HG02870 (cell line): ENCODE results near the gene ARL5B.

Source experiments
- ATAC-seq: cut with Tn5 transposase; IDR thresholded peaks from one replicate; pipeline ENCODE4 v1.9.1; 2021; ENCODE audit warnings: mild to moderate bottlenecking, moderate library complexity; ENCODE audit not compliant: unreplicated experiment

The ARL5B gene

DNA sequence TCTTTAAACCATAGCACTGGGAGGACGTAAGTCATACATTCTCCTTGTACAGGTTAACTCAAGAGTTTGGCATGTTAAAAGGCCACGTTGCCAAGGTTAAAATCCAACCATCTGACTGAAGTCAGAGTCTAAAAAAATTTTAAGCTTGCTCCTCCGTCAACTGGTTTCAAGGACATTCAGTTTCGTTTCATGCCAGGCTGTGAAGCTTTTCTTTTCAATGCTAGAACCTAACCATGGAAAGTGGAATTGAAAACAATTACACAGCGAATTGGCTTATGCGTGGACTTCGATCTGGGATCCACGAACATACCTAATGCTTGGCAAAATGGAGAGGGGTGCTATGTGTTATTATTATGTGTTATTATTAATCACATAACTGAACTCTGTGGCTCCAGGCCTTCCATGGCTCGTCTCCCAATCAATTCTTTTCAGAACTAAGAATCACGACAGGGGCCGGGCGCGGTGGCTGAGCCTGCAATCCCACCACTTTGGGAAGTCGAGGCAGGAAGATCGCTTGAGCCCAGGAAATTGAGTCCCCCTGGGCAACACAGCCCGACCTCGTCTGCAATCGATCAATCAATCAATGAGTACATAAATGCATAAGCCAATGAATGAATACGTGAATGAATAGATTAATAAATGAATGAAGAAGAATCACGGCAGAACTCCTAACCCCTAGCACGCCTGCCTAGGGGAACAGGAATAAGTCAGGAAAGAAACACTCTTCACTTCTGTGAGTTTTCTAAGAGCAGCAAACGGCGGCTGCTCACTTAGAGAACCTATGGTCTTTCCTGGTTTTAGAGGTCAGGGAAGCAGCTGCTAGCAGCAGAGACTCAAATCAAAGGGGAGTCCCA lies 733 bp upstream of the ARL5B start:
- no peak for ATAC-seq

DNA sequence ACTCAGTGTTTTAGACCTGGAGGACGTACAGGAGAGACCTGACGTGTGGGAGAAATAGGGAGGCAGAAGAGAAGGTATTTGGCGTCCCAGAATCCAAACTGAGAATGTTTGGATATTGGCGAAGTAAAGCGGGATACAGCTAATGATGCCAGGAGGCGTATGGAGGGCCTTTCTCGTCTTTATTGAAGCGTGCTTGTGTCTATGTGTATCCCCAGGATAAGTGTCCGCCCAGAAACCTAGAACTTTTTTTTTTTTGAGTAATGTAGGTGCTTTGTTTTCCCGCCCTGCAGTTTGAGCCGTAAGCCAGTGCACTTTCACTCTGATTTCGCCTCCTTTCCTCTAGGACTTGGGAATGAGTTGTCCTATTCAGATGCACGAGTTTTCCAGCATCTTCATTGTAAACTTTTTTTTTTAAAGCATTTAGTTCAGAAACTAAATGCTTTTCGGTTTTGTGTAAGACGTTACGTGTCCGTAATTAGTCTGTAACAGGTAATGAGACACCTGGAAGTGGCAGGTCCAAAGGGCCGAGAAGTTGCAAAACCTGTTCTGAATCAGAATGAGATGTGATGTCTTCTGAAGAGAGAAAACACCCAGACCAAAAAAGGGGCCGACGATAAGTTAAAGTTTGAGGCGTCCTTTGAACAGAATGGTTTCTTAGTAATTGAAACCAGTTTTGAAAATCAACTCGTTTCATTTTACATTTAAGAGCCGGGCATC lies 746 bp downstream of the ARL5B start:
- ATAC-seq, result peak; percentile 25

DNA sequence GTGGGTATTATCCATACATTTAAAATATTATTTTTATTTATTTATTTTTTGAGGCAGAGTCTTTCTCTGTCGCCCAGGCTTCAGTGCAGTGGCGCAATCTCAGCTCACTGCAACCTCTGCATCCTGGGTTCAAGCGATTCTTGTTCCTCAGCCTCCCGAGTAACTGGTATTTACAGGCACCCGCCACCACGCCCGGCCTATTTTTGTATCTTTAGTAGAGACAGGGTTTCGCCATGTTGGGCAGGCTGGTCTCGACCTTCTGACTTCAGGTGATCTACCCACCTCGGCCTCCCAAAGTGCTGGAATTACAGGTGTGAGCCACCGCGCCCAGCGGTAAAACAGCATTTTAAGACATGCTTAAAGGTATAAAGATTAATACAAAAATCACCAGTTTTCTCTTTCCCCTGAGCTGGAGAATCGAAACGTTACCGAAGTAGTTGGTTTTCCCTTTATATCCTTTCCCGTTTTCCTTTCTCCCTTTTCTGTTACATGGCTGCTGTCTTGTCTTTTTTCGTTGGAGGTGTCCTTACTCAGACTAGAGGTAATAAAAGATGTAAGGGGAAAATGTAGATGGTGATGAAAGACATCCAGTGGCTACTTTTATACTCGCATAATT lies 1.7 kb downstream of the ARL5B start:
- ATAC-seq, result no peak

DNA sequence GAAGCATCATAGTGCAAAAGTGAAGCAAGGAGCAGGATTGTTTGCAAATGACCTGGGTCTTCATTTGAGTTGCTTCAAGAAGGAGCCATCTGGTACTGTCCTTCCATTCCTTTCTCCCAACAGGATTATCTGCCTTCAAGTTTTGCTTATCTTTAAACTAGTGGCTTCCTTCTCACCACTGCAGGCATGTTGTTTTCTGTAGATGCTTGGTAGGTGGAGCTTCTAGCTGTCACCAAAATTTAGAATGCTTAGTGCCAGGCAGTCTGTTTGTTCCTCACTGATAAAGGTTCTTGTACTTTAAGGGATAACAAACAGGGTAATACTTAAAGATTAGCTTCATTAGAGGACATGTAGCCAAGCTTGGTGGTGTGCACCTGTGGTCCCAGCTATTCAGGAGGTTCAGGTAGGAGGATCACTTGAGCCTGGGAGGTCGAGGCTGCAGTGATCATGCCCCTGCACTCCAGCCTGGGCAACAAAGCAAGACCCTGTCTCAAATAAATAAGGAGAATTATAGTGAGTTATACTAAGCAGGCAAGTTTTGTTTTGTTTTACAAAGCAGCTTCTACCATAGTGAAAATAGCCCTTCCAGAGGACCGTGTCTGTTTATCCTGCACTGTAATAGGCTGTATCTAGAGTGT lies 5.7 kb downstream of the ARL5B start:
- no peak for ATAC-seq

DNA sequence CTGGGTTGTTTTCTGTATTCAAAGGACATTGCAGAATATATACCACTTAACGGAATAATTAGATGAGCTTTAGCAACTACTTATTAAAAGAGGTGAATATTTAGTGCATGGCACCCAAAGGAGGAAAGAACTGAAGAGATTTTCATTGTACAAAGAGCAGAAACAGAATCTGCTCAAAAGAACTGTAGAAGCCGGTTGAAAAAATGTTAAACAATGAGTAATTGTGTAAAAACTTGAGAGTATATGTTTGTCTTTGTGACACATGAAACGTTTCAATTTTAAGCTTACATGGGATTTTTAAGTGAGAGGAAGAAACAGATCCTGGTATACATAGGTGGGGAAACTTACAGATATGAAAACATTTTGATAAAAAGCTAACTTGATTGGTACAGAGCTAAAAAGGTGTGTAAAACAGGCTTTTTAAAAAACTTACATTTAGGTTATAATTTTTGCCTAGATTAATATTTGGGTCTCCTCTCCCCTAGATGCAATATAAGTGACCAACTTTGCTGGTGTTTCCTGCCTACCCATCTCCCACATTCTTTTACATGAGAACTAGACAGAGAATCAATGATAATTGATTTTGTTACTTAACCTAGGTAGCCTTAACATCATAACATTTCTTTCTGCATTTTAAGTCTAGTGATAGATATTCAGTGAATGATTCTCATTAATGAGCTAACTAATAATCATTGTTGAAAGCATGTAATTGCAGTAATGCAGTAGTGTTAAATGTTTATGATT lies 6.8 kb downstream of the ARL5B start:
- ATAC-seq, result no peak

DNA sequence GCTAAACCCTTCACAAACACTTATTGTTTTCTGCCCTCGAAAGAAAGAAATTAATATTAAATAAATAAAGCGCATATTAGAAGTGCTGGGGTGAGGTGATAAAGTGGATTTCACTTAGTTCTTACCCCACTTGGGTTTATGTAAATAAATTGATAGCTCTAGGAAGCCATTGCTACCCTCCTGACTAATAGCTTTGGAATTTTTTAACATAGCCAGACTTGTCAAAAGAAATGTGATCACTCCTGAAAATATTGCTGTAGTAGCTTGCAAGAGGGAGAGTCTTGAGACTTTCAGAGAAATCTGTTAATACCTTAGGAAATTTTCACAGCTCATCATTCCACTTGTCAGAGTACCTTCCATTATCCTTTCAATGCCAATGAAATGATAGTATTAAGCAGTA lies 7.6 kb downstream of the ARL5B start:
- ATAC-seq, result no peak

DNA sequence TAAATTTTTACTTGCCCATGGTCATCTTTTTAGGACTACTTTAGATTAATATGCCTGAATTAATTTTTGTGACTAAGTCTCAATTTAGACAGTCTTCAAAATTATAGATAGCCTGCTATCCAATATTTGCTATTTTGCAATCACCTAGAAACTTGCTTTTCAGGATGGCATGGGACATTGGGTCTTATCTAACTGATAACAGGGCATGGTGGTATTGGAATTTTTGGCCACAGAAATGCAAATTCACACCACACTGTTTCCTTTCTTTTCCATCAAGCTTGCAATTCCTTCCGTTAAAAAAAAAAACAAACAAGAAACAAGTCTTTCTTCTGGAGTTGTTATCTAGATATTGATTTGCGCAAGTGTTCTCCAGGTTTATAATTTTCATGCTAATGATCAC lies 8.8 kb downstream of the ARL5B start:
- ATAC-seq, result no peak

DNA sequence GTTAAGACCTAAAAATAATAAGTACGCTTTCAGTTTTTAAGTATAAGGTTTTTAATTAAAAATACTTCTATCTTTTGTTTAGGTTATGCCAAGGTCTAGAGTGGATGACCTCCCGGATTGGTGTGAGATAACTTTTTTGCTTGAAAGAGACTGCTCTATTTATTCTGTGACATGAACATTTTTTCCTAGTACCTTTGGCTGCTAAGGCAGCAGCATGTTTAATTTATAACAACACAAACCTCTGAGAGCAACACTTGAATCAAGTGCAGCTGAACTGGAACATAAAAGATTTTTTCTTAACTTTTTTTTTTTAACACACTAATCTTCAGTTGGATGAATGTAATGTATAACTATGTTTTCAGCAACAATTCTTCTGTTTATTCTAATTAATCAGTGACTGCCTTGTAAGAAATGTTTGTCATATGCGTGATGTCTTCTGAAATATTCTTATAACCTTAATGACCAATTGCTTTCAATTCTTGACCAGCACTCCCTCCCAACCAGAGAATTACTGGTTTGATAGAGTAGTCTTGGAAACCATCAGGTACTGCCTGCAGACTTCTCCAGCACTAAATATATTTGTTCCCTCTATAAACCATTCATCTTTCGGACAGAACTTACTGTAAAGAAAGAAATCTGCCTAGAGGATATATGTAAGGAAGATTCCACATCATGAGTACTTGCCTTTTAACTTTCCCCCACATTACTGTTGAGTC lies 16.0 kb downstream of the ARL5B start:
- no peak for ATAC-seq

DNA sequence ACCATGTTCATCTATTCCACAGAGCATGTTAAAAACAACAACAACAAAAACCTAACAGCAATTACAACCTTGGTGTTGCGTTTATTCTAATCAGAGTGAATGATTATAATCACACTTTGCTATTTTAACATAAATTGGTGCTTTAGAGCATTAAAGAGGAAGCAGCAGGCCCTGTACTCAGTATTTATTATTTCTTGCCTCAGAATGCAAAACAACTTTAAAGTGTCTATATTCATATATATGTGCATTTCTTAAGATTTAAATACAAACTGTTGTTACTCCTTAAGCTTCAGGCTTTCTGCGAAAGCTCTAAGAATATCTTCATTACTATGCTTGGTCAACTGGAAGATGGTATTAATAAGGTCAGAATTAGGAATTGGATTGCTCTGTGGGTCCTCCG lies 21.5 kb downstream of the ARL5B start:
- no peak for ATAC-seq

DNA sequence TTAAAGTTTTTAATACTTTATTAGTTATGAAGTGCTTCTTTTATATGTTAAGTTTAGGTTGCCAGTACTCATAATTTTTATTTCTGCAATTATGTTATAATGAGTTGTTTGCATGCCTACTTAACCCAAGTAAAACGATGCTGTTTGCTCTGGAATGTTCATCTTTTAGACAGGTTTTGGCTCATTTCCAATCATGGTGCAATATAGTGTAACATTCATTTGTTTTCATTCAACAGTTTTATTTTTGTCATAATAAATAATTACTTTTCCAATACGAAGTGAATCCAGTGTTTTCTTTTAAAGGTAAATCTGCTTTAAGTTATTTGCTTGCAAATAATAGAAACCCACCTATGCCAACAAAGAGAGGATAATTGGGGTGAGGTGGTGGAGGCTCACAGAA lies 22.1 kb downstream of the ARL5B start:
- no peak for ATAC-seq

DNA sequence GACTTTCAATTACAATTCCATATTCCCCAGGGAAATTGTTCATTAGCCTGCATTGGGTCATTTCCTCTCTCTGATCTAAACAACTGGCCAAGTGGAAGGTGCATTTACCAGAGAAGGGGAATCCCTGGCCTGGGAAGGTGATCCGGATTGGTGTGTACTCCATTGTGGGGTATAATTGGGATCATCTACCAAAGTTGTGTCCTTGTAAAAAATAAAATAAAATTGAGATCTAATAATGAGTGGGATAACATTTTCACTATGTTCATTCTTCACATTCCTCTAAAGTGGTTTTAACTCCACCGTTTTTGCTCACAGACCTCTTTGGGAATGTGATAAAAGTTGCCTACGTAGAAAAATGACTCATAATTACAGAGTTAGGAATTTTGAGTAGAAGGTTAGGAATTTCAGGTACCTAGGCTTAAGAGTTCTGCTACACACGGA lies 22.8 kb downstream of the ARL5B start:
- no peak for ATAC-seq

DNA sequence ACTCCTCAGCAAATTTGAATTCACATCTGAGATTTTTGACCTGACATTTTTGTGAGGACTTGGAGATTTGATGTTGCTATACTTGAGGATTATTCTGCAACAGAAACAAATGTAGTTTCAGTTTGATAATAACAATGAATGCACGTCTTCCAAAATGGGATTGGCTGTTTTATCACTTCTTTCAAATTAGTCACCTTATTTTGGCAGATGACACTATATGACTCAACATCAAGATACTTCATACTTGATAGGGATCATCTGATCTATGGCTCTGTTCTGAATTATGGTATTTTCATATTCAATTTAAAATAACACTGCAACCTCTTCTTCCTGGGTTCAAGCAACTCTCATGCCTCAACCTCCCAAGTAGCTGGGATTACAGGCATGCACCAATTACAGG lies 24.2 kb downstream of the ARL5B start:
- no peak for ATAC-seq

DNA sequence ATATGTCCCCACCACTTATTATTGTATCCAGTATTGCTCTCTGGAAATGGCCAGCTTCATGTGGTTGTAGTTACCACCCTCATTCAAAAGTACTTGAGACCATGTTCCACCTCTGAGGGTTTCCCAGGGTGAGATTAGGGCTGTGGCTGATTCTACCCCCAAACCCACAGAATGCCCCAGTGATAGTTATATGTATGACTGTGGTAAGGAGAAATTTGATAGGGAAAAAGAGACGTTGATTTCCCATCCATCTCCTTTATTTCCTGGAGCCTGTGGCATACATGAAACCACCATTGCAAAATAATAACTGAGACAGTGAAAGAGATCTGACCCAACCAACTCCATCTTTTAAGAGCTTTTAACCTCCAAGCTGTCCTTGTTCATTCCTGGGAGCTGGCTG lies 25.2 kb downstream of the ARL5B start:
- ATAC-seq, result no peak

DNA sequence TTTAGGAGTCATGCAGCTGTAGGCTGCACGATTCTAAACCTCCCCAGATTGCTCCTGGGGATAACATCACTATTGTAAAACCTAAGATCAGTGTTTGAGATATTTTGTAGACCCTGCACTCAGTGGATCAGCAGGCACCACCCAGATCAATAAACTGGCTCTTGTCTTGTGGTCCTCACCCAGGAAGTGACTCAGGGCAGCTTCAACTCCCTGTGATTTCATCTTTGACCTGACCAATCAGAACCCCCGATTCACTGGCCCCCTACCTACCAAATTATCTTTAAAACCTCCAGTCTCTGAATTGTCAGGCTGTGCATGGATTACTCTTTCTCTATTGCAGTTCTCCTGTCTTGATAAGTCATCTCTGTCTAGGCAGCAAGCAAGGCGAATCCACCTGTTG lies 25.7 kb downstream of the ARL5B start:
- no peak for ATAC-seq

DNA sequence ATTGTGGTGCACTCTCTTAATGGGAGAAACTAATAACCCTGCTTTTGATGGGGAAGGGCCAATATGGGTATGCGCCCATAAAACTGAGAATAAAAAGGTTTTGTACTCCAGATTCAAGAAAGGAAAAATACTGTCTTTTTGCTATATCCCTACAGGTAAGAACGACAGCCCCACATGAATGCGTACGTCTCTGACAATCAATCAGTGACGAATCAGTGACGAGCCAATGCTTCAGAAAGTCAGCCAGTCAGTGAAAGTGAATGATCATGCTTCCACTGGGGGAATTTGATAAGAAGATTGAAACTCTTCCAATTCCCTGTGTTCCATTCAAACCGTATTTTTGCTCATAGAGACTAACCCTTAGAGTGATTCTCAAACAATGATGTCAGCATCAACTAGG lies 26.3 kb downstream of the ARL5B start:
- no peak for ATAC-seq

DNA sequence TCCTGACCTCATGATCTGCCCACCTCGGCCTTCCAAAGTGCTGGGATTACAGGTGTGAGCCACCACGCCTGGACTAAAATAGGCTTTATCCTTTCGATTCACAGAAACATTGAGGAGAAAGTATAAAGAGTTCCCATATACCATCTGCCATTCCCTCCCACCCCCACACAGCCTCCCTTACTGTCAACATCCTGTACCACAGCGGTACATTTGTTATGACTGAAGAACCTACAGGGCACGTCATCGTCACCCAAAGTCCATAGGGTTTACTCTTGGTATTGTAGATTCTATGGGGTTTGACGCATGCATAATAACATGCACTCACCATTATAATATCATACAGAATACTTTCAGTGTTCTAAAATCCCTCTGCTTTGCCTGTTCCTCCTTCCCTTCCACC lies 28.0 kb downstream of the ARL5B start:
- ATAC-seq, result no peak

DNA sequence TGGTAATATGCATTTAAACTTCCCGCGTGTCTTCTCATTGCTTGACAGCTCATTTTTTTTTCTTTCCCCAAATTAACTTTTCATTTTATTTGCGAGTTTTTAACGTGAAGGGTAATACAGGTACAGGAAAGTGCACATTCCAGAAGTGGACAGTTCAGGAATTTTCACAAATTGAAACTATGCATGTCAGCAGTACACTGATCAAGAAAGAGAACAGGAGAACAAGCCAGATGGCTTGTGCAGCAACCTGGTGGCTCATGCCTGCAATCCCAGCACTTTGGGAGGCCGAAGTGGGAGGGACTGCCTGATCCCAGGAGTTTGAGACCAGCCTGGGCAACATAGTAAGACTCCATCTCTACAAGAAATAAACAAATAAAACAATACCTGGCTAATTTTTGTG lies 28.5 kb downstream of the ARL5B start:
- no peak for ATAC-seq

DNA sequence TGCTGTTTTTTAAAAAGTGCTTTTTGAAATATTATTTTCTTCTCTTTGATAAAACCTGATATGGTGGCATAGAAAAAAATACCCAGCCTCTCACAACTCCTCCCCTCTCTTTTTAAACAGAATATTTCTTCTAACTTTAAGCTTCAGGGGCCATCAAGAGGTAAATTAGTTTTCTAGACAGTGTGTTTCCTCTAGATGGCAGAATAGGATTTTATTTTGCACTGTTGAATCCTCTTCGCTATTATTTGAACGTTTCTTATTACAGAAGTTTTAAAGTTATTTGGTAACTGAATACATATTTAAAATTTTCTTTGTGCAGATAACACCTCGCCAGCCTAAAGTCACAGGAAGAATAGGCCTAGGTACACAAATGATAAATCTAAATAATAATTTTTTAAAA lies 30.3 kb downstream of the ARL5B start:
- ATAC-seq, result no peak

DNA sequence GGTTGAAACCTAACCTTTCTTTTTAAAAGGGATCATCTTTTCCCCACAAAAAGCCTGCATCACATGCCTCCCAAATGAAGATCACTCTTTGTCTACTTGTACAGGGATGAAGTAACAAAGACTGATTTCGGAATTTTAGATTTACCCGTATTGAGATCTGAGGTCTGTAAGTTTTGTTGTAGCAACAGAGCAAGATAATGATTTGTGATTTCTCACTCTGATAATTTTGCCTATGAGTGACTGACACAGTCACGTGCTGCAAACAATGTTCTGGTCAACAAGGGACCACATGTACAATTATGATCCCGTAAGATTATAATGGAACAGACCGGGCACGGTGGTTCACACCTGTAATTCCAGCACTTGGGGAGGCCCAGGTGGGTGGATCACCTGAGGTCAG lies 31.3 kb downstream of the ARL5B start:
- no peak for ATAC-seq
